NCI-H1048 (cell line): ENCODE results near the gene ROR1.

Experiments
- DNase-seq: peaks from one replicate; lab custom pipeline; 2025; lab: John Stamatoyannopoulos, UW

ROR1 gene

DNA sequence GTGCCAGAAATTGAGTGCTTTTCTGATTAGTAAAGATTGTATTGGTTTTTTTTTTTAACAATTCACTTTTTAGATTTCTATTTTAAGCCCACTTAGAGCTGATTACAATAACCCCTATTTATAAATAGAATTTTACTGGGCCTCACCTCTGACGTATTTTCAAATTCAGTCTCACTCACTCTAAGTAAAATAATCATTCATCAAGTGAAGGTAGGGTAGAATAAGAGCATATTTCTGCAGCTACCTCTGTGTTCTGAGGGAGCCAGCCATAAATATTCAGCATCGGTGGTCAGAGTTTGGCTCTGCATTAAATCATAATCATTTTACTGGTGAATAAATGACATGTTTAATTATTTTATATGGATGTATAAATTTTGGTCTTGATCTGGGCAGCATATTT is 333.8 kb downstream of the ROR1 start:
- no peak for DNase-seq

DNA sequence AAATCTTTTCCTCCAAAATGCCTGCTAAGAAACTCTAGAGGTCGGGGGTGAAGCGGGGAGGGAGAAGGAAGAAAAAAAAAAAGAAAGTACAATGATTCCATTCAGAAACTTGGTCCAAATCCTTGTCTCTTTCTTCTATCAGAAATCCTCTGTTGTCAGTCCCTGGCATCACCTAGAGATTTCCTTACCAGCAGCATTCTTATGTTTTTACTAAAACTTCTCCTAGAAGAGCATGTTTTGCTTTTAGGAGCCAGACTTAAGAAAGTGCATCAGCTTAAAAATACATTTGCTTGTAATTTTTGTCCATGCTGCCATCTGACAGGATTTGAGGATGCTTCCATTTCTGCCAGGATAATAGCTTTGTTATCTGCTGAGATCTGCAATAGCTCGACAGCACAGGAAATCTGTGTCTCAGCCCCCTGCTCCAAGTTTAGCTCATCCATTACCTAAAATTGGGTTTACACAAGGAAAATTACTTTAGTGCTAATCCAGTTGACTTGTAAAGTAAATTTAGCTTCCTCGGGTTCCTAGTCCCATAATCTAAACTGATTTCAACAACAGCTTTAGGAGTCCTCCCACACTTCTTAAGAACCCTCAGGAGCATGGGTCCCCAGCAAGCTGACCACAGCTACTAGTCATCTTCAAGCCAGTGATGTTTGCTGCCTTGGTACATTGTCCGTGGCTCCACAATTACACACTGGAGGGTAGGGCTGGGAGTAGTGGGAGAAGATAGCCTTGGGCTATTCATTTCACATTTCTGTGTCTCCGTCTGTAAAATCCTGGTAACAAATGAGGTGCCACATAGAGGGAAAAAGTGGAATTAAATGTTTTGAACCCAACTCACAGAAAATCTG is 337.3 kb downstream of the ROR1 start:
- no peak for DNase-seq

DNA sequence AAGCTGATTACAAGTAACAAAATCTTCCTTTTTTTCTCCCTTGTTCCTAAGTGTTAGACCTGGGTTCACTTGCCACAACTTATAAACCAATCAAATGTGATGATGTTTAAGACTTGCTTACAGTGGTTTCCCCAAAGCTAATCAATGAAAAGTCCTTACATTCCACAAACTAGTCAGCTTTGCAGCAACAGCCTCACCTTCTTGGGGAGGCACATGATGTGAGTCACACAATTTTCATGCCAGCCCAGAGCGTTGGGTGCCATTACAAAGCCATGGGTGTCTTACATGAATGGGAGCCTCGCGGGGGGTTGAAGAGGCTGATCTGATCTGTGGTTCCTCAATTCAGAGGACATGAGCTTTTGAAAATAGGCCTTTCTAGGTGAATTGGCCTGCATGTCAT is 338.0 kb downstream of the ROR1 start:
- DNase-seq, result no peak

DNA sequence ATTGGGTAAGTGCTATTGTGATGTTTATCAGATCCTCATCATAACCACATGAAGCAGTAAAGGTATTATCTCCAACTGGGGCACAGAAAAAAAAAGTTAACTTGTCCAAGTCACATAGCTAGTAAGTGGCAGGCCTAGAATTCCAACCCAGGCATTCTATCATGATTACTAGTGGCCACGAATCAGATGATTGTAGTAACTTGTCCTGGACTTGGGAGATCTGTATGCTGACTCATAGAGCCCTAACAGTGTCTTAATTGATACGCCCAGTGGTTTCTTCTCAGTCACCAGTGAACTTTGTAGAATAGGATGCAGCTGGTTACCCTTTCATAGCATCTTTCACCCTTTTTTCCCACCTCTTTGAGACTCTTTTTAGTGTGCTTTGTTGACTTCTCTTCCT is 338.5 kb downstream of the ROR1 start:
- DNase-seq, result no peak

DNA sequence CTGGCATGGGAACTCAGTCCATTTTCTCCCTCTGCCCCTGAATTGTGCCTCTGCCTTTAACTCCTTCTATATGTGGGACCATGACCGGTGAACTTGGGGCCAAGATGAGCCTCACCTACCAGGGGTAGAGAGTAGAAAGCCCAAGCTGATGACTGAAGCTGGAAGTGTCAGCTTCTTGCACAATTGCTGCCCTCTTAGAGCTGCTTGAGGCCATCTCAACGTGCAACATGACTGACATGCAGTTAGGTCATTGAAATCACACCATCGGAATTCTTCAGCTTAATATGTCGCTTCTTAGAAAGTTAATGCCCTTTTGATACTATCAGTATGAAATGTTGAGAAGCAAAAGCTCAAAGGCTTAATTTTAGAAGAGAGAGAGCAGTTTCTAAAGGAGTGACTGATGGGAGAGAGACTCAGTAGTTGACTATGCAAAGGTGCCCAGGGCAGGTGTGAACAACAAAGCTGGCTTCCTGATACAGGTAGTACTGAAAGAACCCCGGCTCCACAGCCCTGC is 340.3 kb downstream of the ROR1 start:
- no peak for DNase-seq

DNA sequence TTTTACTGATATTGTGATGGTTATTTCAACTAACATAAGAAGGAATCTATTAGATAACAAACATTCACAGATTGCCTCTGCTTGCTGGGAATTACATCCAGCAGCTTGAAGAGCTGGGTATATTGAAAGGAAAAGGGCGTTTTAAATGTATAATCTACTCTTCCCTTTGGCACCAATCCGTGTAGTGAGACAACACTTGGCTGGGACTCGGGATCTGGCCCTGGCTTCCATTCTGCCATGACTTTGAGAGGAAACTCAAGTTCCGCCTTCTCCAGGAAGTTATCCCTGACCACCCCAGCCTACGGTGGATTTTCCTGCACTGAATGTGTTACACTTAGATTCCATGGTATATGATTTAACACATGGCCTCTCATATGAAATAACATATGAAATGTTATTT is 342.7 kb downstream of the ROR1 start:
- DNase-seq, result no peak

DNA sequence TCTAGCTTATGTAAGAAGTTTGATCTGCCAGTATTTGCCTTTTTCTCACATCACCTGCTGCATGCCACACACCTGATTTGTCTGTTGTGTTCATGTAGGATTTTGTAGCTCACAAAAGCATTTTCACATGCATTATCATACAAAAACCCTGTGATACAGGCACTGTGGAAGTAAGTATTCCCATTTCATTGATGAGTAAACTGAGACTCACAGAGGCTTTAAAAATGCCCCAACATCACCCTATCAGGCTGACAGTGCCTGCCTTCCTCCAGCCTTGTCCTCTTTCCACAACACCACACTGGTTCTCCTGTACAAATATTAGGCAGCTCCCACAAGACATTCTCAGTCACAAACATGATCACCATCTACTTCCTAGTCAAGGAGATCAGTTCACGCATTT is 343.7 kb downstream of the ROR1 start:
- DNase-seq, result no peak

DNA sequence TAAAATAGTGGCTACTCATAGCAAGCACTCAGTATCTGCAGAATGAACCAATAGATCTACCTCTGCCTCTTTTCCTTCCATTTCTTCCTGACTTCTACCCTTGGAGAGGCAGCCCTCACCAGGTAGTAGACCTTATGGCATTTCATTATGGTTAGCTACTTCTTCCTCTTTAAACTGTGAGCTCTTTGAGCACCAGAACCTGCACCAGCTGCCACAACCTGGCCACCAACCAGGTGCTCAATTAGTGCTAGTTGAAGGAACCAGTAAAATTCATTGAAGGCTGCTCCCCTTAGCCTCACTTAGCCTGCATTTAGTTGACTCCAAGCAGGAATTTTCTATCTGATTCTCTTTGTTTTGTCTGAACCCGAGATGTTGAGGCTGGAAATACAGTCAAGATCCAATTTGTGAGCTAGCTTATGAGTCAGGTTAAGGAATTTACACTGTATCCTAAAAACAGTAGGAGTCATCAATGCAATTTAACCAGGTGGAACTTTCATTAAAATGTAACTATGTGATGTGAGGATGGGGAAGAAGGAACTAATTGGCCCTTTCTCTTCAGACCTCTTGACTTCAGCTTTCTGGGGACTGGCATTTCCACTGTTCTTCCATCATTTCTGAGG is 348.1 kb downstream of the ROR1 start:
- DNase-seq, result no peak

DNA sequence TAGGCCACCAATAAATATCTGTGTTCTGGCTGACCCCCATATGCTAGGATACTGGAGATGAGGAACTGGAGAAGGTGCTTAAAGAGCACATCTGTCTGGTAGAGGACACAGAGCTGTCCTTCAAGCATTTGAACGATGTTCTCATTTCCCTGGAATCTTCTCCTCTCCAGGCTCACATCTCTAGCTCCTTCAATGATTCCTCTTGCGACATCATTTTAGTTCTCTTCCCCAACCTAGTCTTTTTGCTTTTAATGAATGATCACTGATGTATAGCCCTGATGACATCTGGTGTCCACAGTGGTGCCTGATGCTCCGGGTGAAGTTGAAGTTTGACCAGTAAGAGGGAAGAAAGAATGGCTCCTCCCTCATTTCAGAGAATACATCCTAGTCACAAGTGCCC is 348.8 kb downstream of the ROR1 start:
- no peak for DNase-seq

DNA sequence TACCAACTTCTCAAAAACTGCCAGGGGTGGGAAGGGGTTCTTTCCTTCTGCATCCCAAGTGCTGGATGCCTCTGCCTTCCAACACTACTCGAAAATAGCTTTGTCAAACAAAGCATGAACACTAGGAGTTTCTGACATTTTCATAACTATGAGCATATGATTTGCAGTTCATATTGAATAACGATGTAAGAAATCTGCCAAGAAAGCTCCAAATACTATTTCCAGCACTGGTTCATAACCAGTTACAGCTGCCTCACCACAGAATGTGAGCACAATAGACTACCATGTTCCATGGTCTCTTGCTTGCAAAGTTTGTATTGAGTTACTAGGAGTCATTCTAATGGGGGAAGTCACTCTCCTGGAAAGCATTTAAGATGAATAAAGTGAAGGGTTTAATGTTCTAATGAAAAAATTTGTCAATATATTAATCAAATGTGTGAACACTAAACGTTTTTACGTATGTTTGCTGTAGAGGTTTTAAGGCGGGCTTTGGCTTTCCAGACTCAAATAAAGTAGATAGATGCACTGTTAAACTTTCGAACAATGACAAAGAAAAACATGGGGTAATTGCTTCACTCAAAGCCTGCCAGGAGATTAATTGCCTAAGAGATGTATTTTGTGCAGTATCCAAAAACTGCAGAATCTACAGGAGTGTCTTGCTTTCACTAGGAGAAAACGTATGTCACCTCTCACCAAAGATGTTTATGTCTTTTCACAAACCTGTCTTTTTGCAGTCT is 351.1 kb downstream of the ROR1 start:
- no peak for DNase-seq

DNA sequence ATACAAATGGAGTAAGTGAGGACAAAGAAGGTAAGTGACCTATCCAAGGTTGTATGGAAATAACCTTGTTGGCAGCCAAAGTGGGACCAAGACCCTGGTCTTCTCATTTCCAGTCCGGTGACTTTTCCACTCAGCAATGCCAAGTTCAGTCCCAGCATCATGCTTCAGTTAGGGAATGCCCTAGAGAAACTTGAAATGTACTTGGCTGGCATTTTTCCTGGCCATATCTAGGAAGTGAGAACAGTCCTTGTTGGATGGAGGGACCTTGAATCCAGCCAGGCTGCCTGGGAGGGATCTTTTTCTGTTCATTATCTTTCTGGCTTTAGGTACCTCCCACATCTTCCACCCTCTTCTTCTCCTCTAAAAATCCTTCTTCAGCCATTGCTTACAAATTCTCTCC is 352.8 kb downstream of the ROR1 start:
- DNase-seq, result no peak

DNA sequence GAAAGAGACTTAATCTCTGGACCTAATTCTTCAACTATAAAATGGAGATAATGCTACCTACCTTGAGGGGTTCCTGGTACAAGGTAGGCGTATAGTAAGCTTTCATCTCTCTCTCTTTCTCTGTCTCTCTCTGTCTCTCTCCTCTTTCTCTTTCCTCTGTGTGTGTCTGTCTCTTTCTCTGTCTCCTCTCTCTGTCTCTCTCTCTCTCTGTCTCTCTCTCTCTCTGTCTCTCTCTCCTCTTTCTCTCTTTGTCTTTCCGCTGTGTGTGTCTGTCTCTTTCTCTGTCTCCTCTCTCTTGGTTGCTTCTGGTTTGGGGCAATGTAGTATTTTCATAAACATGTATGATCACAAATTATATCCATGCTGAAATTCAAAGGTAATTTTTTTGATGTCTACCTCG is 353.5 kb downstream of the ROR1 start:
- DNase-seq, result no peak

DNA sequence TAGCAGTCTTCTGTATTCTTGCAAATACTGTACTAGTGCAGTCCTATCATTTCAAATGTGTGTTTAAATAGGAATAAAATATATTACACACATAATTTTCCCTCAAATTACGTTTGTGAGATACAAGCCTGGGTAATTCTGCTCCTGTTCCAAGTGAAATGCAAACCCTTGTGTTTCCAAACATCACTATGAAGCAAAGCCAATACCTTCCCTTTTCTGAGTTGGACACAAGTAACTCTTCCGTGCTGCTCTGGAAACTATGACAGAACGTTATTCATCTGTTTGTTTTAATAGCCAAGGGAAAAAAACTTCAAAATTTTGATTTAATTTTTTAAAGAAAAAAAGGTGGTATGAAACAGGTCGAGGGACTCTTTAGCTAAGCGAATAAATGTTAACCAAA is 355.9 kb downstream of the ROR1 start:
- DNase-seq, result no peak

DNA sequence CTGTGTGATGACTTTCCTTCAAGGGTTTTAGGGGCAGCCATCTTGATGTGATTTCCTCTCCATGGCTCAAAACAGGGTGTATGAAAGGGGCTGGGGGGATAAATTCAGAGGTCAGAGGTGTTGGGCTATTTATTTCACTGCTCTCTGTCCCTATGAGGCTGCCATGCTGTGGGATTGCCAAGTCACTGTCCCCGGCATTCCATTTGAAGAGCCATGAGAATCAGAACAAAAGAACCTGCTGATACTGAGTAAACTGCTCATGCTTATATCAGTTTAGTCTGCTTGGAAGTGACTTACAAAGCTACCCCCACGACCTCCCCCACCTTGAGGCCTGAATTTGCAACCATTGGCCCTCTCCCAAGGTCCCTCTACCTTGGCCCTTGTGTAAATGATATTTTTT is 357.3 kb downstream of the ROR1 start:
- no peak for DNase-seq

DNA sequence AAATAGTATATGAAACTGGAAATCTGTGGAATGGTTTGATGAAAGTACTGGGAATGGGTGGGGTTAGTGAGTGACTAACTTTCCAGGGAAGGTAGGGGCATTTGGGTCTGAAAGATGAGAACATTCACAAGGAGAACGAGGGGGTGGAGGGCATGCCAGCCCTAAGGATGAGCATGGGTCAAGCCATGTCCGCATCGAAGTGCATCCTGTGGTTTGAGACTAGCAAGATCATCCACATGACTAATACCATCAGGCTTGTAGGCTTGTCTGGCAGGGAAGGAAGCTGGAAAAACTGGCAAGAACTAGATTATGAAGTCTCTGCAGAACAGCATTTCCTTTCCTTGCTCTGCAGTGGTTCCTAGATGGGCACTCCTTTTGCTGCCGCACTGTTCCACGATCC is 359.2 kb downstream of the ROR1 start:
- DNase-seq, result no peak

DNA sequence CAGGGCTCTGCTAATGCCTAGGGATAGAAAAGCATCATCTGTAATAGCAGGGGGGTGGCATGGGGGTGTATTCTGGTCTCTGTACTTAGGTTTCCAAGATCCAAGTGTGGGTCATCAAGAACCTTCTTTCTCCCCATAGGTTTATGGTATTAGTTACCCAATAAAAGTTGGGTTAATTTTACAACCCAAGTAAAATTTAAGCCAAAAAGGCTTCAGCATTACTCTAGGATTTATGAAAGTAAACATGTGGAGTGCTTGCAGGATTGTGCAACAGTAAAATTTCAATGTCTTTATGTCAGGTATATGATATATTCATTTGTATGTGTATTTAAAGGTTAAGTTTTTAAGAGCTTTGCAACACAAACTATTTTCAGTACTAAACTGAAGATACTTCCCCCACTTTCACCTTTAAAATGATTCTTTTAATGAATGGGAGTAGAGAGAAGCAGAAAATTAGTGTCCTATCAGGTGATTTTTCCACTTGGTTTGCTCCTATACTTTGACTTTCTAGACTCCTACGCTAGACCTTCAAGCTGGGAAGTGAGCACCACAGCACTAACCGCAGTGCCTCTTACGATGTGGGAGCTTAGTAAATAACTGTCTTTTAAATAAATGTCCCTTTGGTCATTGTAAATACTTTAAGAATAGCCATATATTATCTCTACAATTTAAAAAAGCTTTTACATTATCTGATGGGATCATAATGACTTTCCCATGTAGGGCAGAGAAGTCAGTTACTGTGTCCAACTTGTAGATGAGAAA is 361.8 kb downstream of the ROR1 start:
- no peak for DNase-seq

DNA sequence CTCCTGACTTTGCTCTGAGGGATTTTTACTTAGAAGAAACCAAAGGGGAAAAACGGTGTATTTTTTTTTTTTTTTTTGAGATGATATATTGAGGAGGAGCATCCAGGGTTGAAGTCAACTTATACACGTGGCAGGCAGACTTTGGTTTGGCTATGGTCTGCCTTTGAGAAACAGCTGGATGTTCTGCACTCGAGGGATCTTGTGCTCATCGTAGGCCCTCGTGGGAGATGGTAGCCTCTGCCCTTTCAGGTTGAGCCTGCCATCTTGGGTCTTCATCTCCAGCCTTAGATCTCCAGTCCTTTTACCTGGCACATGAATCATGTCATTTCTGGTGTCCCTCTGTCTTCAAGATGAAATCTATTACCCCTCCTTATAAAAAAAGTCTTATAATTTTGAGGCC is 362.5 kb downstream of the ROR1 start:
- DNase-seq, result no peak

DNA sequence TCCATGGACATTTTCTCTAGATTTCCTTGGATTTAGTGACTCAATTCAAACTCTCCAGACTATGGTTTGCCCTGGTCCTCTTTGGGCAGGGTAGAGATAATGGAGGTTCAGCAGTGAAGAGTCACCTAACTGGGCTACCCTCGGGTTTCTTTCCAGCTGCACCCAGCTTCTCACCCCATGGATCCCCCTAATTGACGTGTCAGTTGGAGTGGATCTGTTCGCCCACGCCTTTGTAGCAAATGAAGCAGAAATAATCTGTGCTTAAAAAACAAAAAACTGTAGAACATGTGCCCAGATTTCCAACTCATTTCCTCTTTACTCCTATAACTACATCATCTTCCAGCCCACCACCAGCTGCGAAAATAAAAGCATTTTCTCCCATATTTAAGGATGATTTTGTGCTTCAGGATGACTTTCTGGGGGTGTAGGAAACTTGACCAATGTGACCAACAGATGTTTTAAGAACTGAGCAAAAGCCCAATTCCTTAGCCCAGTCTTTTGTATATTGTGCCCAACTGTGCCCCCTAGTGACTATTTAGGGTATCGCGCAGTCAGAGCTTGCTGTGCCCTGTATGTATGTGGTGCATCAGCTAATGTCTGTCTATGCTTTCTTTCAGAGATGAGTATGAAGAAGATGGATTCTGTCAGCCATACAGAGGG is 363.1 kb downstream of the ROR1 start:
- DNase-seq, result peak; percentile 38

DNA sequence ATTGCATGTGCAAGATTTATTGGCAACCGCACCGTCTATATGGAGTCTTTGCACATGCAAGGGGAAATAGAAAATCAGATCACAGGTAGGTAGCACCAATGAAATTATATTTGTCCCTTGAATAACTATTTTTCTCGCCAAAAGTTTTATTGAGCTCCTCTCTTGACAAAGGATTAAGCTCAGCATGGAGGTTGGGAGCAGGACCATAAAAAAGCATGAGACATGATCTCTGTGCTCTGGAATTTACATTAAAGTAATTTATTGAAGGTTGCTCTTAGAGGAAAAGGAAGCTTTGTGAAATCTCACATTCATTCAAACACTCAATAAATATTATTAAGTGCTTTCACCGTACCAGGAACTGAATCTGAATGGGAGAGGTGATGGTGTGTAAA is 363.6 kb downstream of the ROR1 start:
- DNase-seq, result no peak

DNA sequence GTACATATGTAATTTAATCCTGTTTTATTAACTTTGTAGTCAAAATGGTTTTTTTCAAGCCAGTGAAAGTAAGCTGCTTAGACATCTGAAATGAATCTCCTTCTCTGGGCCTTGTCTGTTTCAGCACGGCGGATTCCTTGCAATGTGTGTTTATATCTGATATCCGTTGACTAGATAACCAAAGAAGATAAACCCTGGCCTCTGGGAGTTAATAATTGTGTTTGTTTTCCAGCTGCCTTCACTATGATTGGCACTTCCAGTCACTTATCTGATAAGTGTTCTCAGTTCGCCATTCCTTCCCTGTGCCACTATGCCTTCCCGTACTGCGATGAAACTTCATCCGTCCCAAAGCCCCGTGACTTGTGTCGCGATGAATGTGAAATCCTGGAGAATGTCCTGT is 366.1 kb downstream of the ROR1 start:
- no peak for DNase-seq

DNA sequence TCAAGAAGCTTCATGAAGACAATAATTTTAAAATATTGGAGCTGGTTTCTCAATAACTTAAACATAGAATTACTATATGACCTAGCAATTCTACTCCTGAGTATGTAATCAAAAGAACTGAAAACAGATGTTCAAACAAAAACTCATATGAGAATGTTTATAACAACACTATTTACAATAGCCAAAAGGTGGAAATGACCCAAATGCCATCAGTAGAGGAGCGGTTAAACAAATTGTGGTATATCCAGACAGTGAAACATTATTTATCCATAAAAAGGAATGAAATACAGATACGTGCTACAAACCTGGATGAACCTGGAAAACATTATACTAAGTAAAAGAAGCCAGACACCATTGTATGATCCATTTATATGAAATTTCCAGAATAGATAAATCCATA is 366.8 kb downstream of the ROR1 start:
- DNase-seq, result no peak
